IPS DF 4.7 (cell line): ENCODE measurements around the gene COQ8B.

Experiments
- DNase-seq: peaks from one replicate; pipeline ENCODE4 v3.0.0-alpha.2; 2013; ENCODE audit warnings: low spot score; ENCODE audit errors: extremely low read depth

COQ8B gene

GRCh38 chr19:40717880-40718773, 1.4 kb upstream of the COQ8B start:
- no peak for DNase-seq

GRCh38 chr19:40717325-40717879, 716 bp upstream of the COQ8B start:
- no peak for DNase-seq

- no peak for DNase-seq
These were observed 630 bp downstream of the COQ8B start for GRCh38 chr19:40716031-40716481.

- DNase-seq: no peak
These were observed 2.0 kb downstream of the COQ8B start for GRCh38 chr19:40714441-40715299.

GRCh38 chr19:40713939-40714338, 2.7 kb downstream of the COQ8B start:
- DNase-seq: no peak

- no peak for DNase-seq
These were observed 6.9 kb downstream of the COQ8B start for GRCh38 chr19:40709817-40710216.

GRCh38 chr19:40707615-40708014, 9.1 kb downstream of the COQ8B start:
- DNase-seq: no peak

GRCh38 chr19:40705950-40706619, 10.6 kb downstream of the COQ8B start:
- no peak for DNase-seq

- no peak for DNase-seq
These were observed 11.4 kb downstream of the COQ8B start for GRCh38 chr19:40705362-40705651.

- DNase-seq: no peak
These were observed 12.0 kb downstream of the COQ8B start for GRCh38 chr19:40704491-40705361.

GRCh38 chr19:40703029-40703755, 13.5 kb downstream of the COQ8B start:
- DNase-seq: no peak

GRCh38 chr19:40702337-40703012, 14.2 kb downstream of the COQ8B start:
- DNase-seq: no peak

GRCh38 chr19:40701758-40702157, 14.9 kb downstream of the COQ8B start:
- DNase-seq: no peak

GRCh38 chr19:40700083-40700482, 16.6 kb downstream of the COQ8B start:
- DNase-seq: no peak

GRCh38 chr19:40697007-40697406, 19.7 kb downstream of the COQ8B start:
- DNase-seq: no peak

GRCh38 chr19:40695881-40696280, 20.8 kb downstream of the COQ8B start:
- DNase-seq: no peak

- no peak for DNase-seq
These were observed 22.8 kb downstream of the COQ8B start for GRCh38 chr19:40693896-40694295.

- DNase-seq: no peak
These were observed 23.4 kb downstream of the COQ8B start for GRCh38 chr19:40693150-40693788.

- DNase-seq: no peak
These were observed 24.5 kb downstream of the COQ8B start for GRCh38 chr19:40692212-40692551.
